A549 (cell line): ENCODE results near the gene CMKLR1.

Experiments
- CTCF ChIP-seq: fragments of >200 bp; sonication (Bioruptor Twin); formaldehyde crosslinking; IDR thresholded peaks from 3 replicates; pipeline ENCODE4 v1.5.1; 2016
- PBX3 ChIP-seq: IDR thresholded peaks from 2 replicates; pipeline ENCODE4 v1.6.1; 2012
- RNF2 ChIP-seq: fragments of 200-600 bp; sonication (generic); IDR thresholded peaks from 2 replicates; pipeline ENCODE4 v1.6.1; 2016; ENCODE audit warnings: low read depth, mild to moderate bottlenecking, antibody characterized with exemption, moderate library complexity, borderline replicate concordance

- TF ChIP-seq CTCF: no peak
- no peak for TF ChIP-seq PBX3
- no peak for TF ChIP-seq RNF2
These were observed 66.9 kb downstream of the CMKLR1 start for GRCh38 chr12:108271951-108272872.
